GM23338 (cell line): Measurements from ENCODE around the gene DPP9. TPM values are rescaled to one million over a fixed set of nuclear protein-coding genes. Genes with fewer than 3 reads are reported as not detected.

ENCODE experiments used
- ATAC-seq: fragments of 200-7000 bp; cut with Tn5 transposase; 3 replicates; pipeline ENCODE4 v1.9.1; 2020
- DNase-seq: peaks from one replicate; pipeline ENCODE4 v3.0.0-alpha.2; 2015; ENCODE audit warnings: low spot score
- H2AFZ ChIP-seq: fragments of 200-600 bp; sonication (generic); 2 replicates; pipeline ENCODE4 v1.8.0; 2016; ENCODE audit warnings: antibody characterized with exemption, mild to moderate bottlenecking, moderate library complexity
- H3F3A ChIP-seq: fragments of 200-600 bp; sonication (generic); replicated peaks from 2 replicates; pipeline ENCODE4 v1.8.0; 2017; ENCODE audit warnings: antibody characterized with exemption, mixed run types, low read depth
- H3K27ac ChIP-seq: fragments of 200-600 bp; sonication (generic); 2 replicates; pipeline ENCODE4 v1.6.1; 2016; ENCODE audit warnings: low read depth
- H3K27me3 ChIP-seq: fragments of 200-600 bp; sonication (generic); 2 replicates; pipeline ENCODE4 v1.8.0; 2016; ENCODE audit warnings: mild to moderate bottlenecking, mixed run types, moderate library complexity; ENCODE audit not compliant: insufficient read depth
- H3K36me3 ChIP-seq: fragments of 200-600 bp; sonication (generic); 2 replicates; pipeline ENCODE4 v1.8.0; 2016; ENCODE audit warnings: mild to moderate bottlenecking; ENCODE audit not compliant: insufficient read depth
- H3K4me1 ChIP-seq: fragments of 200-600 bp; sonication (generic); 2 replicates; pipeline ENCODE4 v1.8.0; 2016; ENCODE audit warnings: mild to moderate bottlenecking, moderate library complexity; ENCODE audit not compliant: insufficient read depth
- H3K4me2 ChIP-seq: fragments of 200-600 bp; sonication (generic); 2 replicates; pipeline ENCODE4 v1.7.1; 2017; ENCODE audit warnings: mixed run types
- H3K4me3 ChIP-seq: fragments of 200-600 bp; sonication (generic); 2 replicates; pipeline ENCODE4 v1.6.1; 2016; ENCODE audit warnings: mixed run types
- H3K79me2 ChIP-seq: fragments of 200-600 bp; sonication (generic); replicated peaks from 2 replicates; pipeline ENCODE4 v1.8.0; 2017; ENCODE audit warnings: mild to moderate bottlenecking; ENCODE audit not compliant: insufficient read depth
- H3K9me2 ChIP-seq: fragments of 200-600 bp; sonication (generic); 2 replicates; pipeline ENCODE4 v1.8.0; 2017; ENCODE audit not compliant: insufficient read depth
- H4K20me1 ChIP-seq: fragments of 200-600 bp; sonication (generic); replicated peaks from 2 replicates; pipeline ENCODE4 v1.8.0; 2017; ENCODE audit warnings: mild to moderate bottlenecking; ENCODE audit not compliant: insufficient read depth
- H3K27ac Mint-ChIP-seq: 2 replicates; pipeline ENCODE4 v1.8.0; 2020; ENCODE audit warnings: inconsistent platforms, mild to moderate bottlenecking, moderate library complexity, mixed read lengths
- H3K27me3 Mint-ChIP-seq: 3 replicates; pipeline ENCODE4 v1.8.0; 2022; ENCODE audit warnings: low read depth, mild to moderate bottlenecking, moderate library complexity, mixed read lengths, inconsistent platforms; ENCODE audit not compliant: insufficient read depth, poor library complexity
- H3K36me3 Mint-ChIP-seq: 3 replicates; pipeline ENCODE4 v1.8.0; 2021; ENCODE audit warnings: low read depth, mild to moderate bottlenecking, inconsistent platforms, moderate library complexity, mixed read lengths
- H3K4me1 Mint-ChIP-seq: 3 replicates; pipeline ENCODE4 v1.8.0; 2020; ENCODE audit warnings: mild to moderate bottlenecking, inconsistent platforms, mixed read lengths
- H3K4me3 Mint-ChIP-seq: 3 replicates; pipeline ENCODE4 v1.8.0; 2021; ENCODE audit warnings: moderate library complexity, mild to moderate bottlenecking, inconsistent platforms, mixed read lengths
- H3K9me3 Mint-ChIP-seq: 3 replicates; pipeline ENCODE4 v1.8.0; 2020; ENCODE audit warnings: moderate library complexity, mild to moderate bottlenecking, inconsistent platforms, mixed read lengths
- REST ChIP-seq: IDR thresholded peaks from one replicate; pipeline ENCODE4 v1.6.1; 2018; ENCODE audit warnings: antibody characterized with exemption; ENCODE audit not compliant: unreplicated experiment
- STAT1 ChIP-seq: IDR thresholded peaks from one replicate; pipeline ENCODE4 v1.6.1; 2016; ENCODE audit warnings: antibody characterized with exemption; ENCODE audit not compliant: unreplicated experiment
- ZNF114 ChIP-seq: fragments of 250-450 bp; sonication (Bioruptor Pico); IDR thresholded peaks from 2 replicates; pipeline ENCODE4 v1.5.0; 2020; ENCODE audit warnings: mild to moderate bottlenecking, moderate library complexity
- ZNF331 ChIP-seq: fragments of 250-450 bp; sonication (Bioruptor Pico); IDR thresholded peaks from 2 replicates; pipeline ENCODE4 v1.5.0; 2020; ENCODE audit warnings: low read depth, mild to moderate bottlenecking, moderate library complexity
- ZNF462 ChIP-seq: fragments of 250-450 bp; sonication (Bioruptor Pico); IDR thresholded peaks from 2 replicates; pipeline ENCODE4 v1.5.0; 2020; ENCODE audit warnings: mild to moderate bottlenecking, moderate library complexity
- polyA plus RNA-seq: library from polyadenylated mRNA; unstranded; fragments of >200 nt; fragmentation: Nextera tagmentation; extraction: Ambion mirVana; gene quantifications from 2 replicates; pipeline ENCODE4 v1.2.1, GENCODE V29; 2016
- total RNA-seq: library from RNA; depleted of rRNA; stranded (reverse); fragments of >200 nt; shearing (Covaris generic); gene quantifications from 2 replicates; pipeline ENCODE4 v1.2.3, GENCODE V29; 2014

Gene DPP9
- total and polyA plus RNA-seq, 2 experiments from 2014 or later, result 19.5 to 49.2 TPM

GRCh38 chr19:4712771-4713170 lies 10.9 kb downstream of the DPP9 start (continued):
- TF ChIP-seq ZNF462 (CRISPR knock-in tag) (no peak), STAT1 (no peak), ZNF114 (CRISPR knock-in tag) (no peak)

- Mint-ChIP-seq H3K27me3 (peaks cover 12% of the 10 kb centered on the region), H3K4me1 (no peaks in the 10 kb centered on the region; the same call in 2 of the 3 replicates), H3K9me3 (no peaks in the 10 kb centered on the region), H3K27ac (no peak overlapping the region), H3K4me3 (no peak overlapping the region), H3K36me3 (peaks cover 50% of the 10 kb centered on the region)
- ATAC-seq (no peak), DNase-seq (no peak)
- TF ChIP-seq ZNF331 (CRISPR knock-in tag) (no peak), REST (no peak)
- Histone ChIP-seq H3K4me3 (no peak overlapping the region), H3K27me3 (no peaks in the 10 kb centered on the region), H3F3A (no peaks in the 10 kb centered on the region), H2AFZ (no peak overlapping the region), H3K4me2 (no peak overlapping the region), H3K9me2 (no peaks in the 10 kb centered on the region), H3K79me2 (no peaks in the 10 kb centered on the region), H3K4me1 (no peaks in the 10 kb centered on the region), H3K27ac (no peak overlapping the region), H3K36me3 (no peaks in the 10 kb centered on the region), H4K20me1 (no peaks in the 10 kb centered on the region; the same call in 1 of the 2 replicates)
Observed at GRCh38 chr19:4711211-4711610, 12.4 kb downstream of the DPP9 start.
